ENCODE results near the gene RFNG. TPM values are rescaled to one million over a fixed set of nuclear protein-coding genes. Genes with fewer than 3 reads are reported as not detected.

Gene RFNG
- total and polyA plus RNA-seq, 2 of the 13 experiments (the other 11 are each of a cell fraction or from before 2014, with no cell fraction given): 61.4 to 64.0 TPM

DNA sequence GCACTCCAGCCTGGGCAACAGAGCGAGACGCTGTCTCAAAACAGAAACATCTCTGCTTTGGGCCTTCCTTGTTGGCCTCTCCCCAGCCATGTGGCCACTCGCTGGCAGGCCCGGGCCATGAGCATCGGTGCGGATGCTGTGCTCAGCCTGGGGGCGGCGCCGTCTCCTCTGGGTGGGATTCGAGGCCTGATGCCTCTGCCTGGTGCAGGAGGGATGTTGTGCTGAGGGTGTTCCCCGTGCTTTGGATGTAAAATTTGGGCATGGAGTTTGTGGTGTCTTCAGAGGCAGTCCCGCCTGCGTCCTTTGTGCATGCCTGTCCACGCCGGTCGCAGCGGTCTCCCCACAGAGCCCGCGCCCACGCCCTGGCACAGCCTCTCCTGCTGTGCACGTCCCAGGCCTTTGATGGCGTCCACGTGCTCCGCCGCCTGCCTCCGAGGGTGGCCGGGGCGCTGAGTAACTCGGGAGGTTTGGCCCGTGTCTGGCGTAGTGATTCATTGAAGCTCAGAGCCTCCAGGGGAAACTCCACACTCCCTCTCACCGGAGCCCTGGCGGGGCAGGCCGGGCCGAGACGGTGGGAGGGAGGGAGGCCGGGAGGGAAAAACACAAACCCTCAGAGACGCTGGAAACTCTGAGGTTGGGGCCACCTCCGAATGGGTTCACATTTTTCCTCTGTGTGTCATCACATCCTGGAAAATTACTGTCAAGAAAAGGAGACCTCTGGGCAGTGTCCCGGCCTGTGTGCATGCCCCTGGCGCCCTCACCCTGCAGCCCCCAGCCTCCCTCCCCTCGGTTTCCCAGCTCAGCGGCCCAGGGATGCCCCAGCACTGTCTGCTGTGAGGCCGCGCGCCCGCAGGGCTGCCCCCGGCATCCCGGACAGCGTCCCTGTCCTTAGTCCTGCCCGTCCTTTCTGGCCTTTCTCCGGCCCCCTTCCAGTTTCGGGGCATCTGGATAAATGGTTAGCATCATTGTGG lies 47.9 kb downstream of the RFNG start (continued):
- TF ChIP-seq, protein P1, sequence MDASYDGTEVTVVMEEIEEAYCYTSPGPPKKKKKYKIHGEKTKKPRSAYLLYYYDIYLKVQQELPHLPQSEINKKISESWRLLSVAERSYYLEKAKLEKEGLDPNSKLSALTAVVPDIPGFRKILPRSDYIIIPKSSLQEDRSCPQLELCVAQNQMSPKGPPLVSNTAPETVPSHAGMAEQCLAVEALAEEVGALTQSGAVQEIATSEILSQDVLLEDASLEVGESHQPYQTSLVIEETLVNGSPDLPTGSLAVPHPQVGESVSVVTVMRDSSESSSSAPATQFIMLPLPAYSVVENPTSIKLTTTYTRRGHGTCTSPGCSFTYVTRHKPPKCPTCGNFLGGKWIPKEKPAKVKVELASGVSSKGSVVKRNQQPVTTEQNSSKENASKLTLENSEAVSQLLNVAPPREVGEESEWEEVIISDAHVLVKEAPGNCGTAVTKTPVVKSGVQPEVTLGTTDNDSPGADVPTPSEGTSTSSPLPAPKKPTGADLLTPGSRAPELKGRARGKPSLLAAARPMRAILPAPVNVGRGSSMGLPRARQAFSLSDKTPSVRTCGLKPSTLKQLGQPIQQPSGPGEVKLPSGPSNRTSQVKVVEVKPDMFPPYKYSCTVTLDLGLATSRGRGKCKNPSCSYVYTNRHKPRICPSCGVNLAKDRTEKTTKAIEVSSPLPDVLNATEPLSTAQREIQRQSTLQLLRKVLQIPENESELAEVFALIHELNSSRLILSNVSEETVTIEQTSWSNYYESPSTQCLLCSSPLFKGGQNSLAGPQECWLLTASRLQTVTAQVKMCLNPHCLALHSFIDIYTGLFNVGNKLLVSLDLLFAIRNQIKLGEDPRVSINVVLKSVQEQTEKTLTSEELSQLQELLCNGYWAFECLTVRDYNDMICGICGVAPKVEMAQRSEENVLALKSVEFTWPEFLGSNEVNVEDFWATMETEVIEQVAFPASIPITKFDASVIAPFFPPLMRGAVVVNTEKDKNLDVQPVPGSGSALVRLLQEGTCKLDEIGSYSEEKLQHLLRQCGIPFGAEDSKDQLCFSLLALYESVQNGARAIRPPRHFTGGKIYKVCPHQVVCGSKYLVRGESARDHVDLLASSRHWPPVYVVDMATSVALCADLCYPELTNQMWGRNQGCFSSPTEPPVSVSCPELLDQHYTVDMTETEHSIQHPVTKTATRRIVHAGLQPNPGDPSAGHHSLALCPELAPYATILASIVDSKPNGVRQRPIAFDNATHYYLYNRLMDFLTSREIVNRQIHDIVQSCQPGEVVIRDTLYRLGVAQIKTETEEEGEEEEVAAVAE (CRISPR knock-in tag; IDR thresholded peaks at IDR 0.05; ENCODE audit: borderline replicate concordance): peak; percentile 77
- TF ChIP-seq EP300 (IDR thresholded peaks at IDR 0.05; ENCODE audit: low read depth in 2 of 2, low read length in 2 of 2): peak in 1 of 2 experiments; percentile 85; a peak in 2 of 4 replicates
- TF ChIP-seq EP300 (CRISPR knock-in tag; IDR thresholded peaks at IDR 0.05; ENCODE audit: borderline replicate concordance): peak; percentile 82
- no peak for TF ChIP-seq XBP1 (CRISPR knock-in tag; IDR thresholded peaks at IDR 0.05)
- TF ChIP-seq ZNF768 (CRISPR knock-in tag; IDR thresholded peaks at IDR 0.05): peak; percentile 66
- TF ChIP-seq, protein P2, sequence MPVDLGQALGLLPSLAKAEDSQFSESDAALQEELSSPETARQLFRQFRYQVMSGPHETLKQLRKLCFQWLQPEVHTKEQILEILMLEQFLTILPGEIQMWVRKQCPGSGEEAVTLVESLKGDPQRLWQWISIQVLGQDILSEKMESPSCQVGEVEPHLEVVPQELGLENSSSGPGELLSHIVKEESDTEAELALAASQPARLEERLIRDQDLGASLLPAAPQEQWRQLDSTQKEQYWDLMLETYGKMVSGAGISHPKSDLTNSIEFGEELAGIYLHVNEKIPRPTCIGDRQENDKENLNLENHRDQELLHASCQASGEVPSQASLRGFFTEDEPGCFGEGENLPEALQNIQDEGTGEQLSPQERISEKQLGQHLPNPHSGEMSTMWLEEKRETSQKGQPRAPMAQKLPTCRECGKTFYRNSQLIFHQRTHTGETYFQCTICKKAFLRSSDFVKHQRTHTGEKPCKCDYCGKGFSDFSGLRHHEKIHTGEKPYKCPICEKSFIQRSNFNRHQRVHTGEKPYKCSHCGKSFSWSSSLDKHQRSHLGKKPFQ (CRISPR knock-in tag; IDR thresholded peaks at IDR 0.05; ENCODE audit: insufficient replicate concordance): peak; percentile 94
- no peak for TF ChIP-seq CENPT (CRISPR knock-in tag; IDR thresholded peaks at IDR 0.05; ENCODE audit: low read depth)
- TF ChIP-seq ZNF331 (CRISPR knock-in tag; IDR thresholded peaks at IDR 0.05): peak; percentile 65
- TF ChIP-seq ARNTL (CRISPR knock-in tag; IDR thresholded peaks at IDR 0.05): peak; percentile 91
- peak; percentile 63 for TF ChIP-seq ZNF501 (CRISPR knock-in tag; IDR thresholded peaks at IDR 0.05)
- 0 out of 2 replicates have a peak, but pooled peaks have one; percentile 5 for TF ChIP-seq SNAI1 (CRISPR knock-in tag; IDR thresholded peaks at IDR 0.05; ENCODE audit: borderline replicate concordance)
- TF ChIP-seq ZNF34 (CRISPR knock-in tag; IDR thresholded peaks at IDR 0.05; ENCODE audit: borderline replicate concordance): peak; percentile 76
- TF ChIP-seq, protein P3, sequence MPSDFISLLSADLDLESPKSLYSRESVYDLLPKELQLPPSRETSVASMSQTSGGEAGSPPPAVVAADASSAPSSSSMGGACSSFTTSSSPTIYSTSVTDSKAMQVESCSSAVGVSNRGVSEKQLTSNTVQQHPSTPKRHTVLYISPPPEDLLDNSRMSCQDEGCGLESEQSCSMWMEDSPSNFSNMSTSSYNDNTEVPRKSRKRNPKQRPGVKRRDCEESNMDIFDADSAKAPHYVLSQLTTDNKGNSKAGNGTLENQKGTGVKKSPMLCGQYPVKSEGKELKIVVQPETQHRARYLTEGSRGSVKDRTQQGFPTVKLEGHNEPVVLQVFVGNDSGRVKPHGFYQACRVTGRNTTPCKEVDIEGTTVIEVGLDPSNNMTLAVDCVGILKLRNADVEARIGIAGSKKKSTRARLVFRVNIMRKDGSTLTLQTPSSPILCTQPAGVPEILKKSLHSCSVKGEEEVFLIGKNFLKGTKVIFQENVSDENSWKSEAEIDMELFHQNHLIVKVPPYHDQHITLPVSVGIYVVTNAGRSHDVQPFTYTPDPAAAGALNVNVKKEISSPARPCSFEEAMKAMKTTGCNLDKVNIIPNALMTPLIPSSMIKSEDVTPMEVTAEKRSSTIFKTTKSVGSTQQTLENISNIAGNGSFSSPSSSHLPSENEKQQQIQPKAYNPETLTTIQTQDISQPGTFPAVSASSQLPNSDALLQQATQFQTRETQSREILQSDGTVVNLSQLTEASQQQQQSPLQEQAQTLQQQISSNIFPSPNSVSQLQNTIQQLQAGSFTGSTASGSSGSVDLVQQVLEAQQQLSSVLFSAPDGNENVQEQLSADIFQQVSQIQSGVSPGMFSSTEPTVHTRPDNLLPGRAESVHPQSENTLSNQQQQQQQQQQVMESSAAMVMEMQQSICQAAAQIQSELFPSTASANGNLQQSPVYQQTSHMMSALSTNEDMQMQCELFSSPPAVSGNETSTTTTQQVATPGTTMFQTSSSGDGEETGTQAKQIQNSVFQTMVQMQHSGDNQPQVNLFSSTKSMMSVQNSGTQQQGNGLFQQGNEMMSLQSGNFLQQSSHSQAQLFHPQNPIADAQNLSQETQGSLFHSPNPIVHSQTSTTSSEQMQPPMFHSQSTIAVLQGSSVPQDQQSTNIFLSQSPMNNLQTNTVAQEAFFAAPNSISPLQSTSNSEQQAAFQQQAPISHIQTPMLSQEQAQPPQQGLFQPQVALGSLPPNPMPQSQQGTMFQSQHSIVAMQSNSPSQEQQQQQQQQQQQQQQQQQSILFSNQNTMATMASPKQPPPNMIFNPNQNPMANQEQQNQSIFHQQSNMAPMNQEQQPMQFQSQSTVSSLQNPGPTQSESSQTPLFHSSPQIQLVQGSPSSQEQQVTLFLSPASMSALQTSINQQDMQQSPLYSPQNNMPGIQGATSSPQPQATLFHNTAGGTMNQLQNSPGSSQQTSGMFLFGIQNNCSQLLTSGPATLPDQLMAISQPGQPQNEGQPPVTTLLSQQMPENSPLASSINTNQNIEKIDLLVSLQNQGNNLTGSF (CRISPR knock-in tag; IDR thresholded peaks at IDR 0.05): peak; percentile 70; the same call in 1 of the 2 replicates
- TF ChIP-seq, protein P4, sequence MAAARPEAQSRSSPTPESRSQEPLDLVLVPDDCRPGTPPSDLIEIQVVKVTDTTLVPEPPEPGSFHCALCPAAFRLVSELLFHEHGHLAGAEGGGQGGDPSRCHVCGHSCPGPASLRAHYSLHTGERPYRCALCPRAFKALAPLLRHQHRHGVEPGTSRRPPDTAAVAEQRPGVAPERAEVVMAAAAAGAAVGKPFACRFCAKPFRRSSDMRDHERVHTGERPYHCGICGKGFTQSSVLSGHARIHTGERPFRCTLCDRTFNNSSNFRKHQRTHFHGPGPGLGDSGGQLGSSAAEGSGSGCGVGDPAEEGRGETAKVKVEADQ (CRISPR knock-in tag; IDR thresholded peaks at IDR 0.05; ENCODE audit: borderline replicate concordance): peak; percentile 71
- TF ChIP-seq HNRNPL (IDR thresholded peaks at IDR 0.05; ENCODE audit: low read depth, low read length): peak; percentile 94
